ENCODE results near the gene HIP1R.
"Not testable (repeated sequence)": the region's sequence is repeated elsewhere in the genome, so short reads cannot be mapped to it uniquely, and the experiment has no call there.

- not testable (repeated sequence) for TF ChIP-seq CTCF (IDR thresholded peaks at IDR 0.05; ENCODE audit: low read depth, low read length); POLR2A (IDR thresholded peaks at IDR 0.05; ENCODE audit: extremely low read depth, insufficient read length); MAX (IDR thresholded peaks at IDR 0.05; ENCODE audit: low read depth, low read length)
Measured at GRCh38 chr12:122892724-122893123, 57.5 kb downstream of the HIP1R start.
